Coronary artery (tissue), 2 donors: Measurements from ENCODE around the gene PLEK.
"Not testable (repeated sequence)": the region's sequence is repeated elsewhere in the genome, so short reads cannot be mapped to it uniquely, and the experiment has no call there.

Experiments
- DNase-seq: peaks from one replicate; pipeline ENCODE4 v3.0.0-alpha.2; 2017; ENCODE audit warnings: low spot score
- H3K27ac ChIP-seq, 2 donors: fragments of 200-600 bp; sonication (generic); one replicate each; pipeline ENCODE4 v1.5.1; 2016 to 2019
- H3K4me3 ChIP-seq: fragments of 200-600 bp; sonication (generic); 2 replicates; pipeline ENCODE4 v1.5.1; 2016; ENCODE audit warnings: mild to moderate bottlenecking, moderate library complexity
- CTCF ChIP-seq: fragments of 200-600 bp; sonication (generic); IDR thresholded peaks from one replicate; pipeline ENCODE4 v1.5.1; 2019; ENCODE audit warnings: antibody characterized with exemption

PLEK gene

DNA sequence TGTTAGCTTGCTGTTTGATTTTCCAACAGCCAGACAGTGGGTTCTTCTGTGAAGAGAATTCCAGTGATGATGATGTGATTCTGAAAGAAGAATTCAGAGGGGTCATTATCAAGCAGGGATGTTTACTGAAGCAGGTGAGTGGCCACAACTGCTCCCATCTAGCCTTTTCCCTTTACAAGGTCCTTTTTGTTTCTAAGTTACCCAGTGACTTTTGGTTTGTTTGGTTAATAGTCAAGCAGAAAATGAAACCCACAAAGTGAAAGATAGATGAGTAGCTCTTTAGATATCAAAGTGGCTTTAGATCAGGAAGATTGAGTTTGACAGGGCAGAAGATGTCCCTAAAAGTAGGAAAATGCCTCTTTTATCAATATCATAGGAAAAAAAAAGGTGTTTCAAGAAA is 23.3 kb downstream of the PLEK start:
- Histone ChIP-seq H3K27ac (no peak overlapping the region), H3K4me3 (no peak overlapping the region)
- DNase-seq, result no peak
- no peak for TF ChIP-seq CTCF

GRCh38 chr2:68388772-68389171 is 23.7 kb downstream of the PLEK start:
- DNase-seq, result no peak
- H3K27ac ChIP-seq, result no peak overlapping the region
- TF ChIP-seq CTCF, result no peak

GRCh38 chr2:68390114-68390513 is 25.0 kb downstream of the PLEK start:
- Histone ChIP-seq H3K4me3 (no peak overlapping the region), H3K27ac (no peak overlapping the region)
- DNase-seq, result no peak
- TF ChIP-seq CTCF, result no peak

More at GRCh38 chr2:68388772-68389171, 23.7 kb downstream of the PLEK start:
- H3K4me3 ChIP-seq, result no peak overlapping the region

- no peak for TF ChIP-seq CTCF
- Histone ChIP-seq H3K4me3 (no peak overlapping the region), H3K27ac (no peak overlapping the region)
- DNase-seq, result no peak
Measured at GRCh38 chr2:68390586-68390985, 25.5 kb downstream of the PLEK start.

GRCh38 chr2:68391099-68391498 is 26.0 kb downstream of the PLEK start:
- H3K27ac ChIP-seq, result no peak overlapping the region
- no peak for DNase-seq
- no peak overlapping the region for H3K4me3 ChIP-seq
- TF ChIP-seq CTCF, result no peak

- no peak overlapping the region for H3K27ac ChIP-seq
- no peak for TF ChIP-seq CTCF
Measured at GRCh38 chr2:68391869-68392268, 26.8 kb downstream of the PLEK start.

GRCh38 chr2:68396093-68396492 is 31.0 kb downstream of the PLEK start:
- DNase-seq, result no peak
- Histone ChIP-seq H3K27ac (no peak overlapping the region), H3K4me3 (no peak overlapping the region)
- TF ChIP-seq CTCF, result no peak

More at GRCh38 chr2:68391869-68392268, 26.8 kb downstream of the PLEK start:
- H3K4me3 ChIP-seq, result no peak overlapping the region
- no peak for DNase-seq

DNA sequence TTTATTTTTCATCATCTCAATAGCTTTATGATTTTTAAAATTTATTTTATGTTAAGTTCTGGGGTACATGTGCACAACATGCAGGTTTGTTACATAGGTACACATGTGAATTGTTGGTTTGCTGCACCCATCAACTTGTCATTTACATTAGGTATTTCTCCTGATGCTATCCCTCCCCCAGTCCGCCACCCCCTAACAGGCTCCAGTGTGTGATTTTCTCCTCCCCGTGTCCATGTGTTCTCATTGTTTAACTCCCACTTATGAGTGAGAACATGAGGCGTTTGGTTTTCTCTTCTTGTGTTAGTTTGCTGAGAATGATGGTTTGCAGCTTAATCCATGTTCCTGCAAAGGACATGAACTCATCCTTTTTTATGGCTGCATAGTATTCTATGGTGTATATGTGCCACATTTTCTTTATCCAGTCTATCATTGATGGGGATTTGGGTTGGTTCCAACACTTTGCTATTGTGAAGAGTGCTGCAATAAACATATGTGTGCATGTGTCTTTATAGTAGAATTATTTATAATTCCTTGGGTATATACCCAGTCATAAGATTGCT is 32.7 kb downstream of the PLEK start:
- H3K4me3 ChIP-seq, H3K27ac ChIP-seq, DNase-seq: not testable (repeated sequence)
